ENCODE data around the gene MTIF3. TPM values are rescaled to one million over a fixed set of nuclear protein-coding genes. Genes with fewer than 3 reads are reported as not detected.

Gene MTIF3
- total and polyA plus RNA-seq, 4 donors = 26.9 to 64.7 (median 46.6) TPM

GRCh38 chr13:27424246-27425157 lies 25.9 kb downstream of the MTIF3 start, which contains the start of gene GTF3A:
Gene GTF3A (plus strand): TSS chr13:27424619.
- no peaks in the 10 kb centered on the region for H3K27me3 ChIP-seq (ENCODE audit: control insufficient read depth in 3 of 3, insufficient read depth in 3 of 3, low read length in 2 of 3)
- no peak for TF ChIP-seq CTCF (IDR thresholded peaks at IDR 0.05; ENCODE audit: control extremely low read depth, extremely low read depth)
- peaks cover 0 to 23% (median 19%) of the 10 kb centered on the region in 5 donors for H3K4me1 ChIP-seq (ENCODE audit: control insufficient read depth in 5 of 5, insufficient read depth in 5 of 5, low read length in 5 of 5)
- ATAC-seq (ENCODE audit: insufficient read depth, low FRiP score) (peak; percentile 88), DNase-seq (peak; percentile 90 to 94 (median 91))
- 0 to 1% methylated on average over 83 to 85 of the region's 85 CpGs for WGBS, 2 donors
- peak within 1 kb of the TSS; percentile 88 to 95 for H3K27ac ChIP-seq (ENCODE audit: low read depth in 1 of 2, low read length in 1 of 2)
- peak within 1 kb of the TSS; percentile 73 for H3K4me3 ChIP-seq
- H3K9me3 ChIP-seq (ENCODE audit: control insufficient read depth in 4 of 4, insufficient read depth in 3 of 4, low read length in 3 of 4) = no peaks in the 10 kb centered on the region
- H3K36me3 ChIP-seq (ENCODE audit: control insufficient read depth in 4 of 4, insufficient read depth in 4 of 4, low read length in 4 of 4) = peaks cover 3 to 15% (median 5%) of the 10 kb centered on the region in 4 donors
- peak within 1 kb of the TSS; percentile 50 to 97 for H3K9ac ChIP-seq (ENCODE audit: insufficient read depth in 1 of 2, low read length in 2 of 2)

DNA sequence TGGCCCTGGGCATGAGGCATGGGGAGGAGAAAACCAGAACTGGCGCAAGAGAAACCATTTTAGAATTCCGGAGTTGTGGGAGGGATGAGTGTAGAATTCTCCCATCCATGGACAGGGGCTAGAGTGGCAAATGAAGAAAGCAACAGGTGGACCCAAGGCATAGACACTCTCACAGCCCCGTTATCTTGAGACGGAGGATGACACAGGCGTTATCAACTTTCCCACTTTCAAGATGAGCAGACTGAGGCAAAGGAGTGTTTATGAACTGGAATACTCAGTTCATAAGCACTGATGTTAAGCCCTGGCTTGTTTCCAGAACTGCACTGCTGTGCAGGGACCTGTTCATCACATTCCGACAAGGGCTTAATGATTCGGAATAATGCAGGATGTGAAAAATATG lies 27.0 kb downstream of the MTIF3 start:
- 85 to 94% methylated on average over 7 of the region's 7 CpGs for WGBS, 2 donors
- H3K4me1 ChIP-seq (ENCODE audit: control insufficient read depth in 5 of 5, insufficient read depth in 5 of 5, low read length in 5 of 5) = peaks cover 0 to 23% (median 19%) of the 10 kb centered on the region in 5 donors
- no peak overlapping the region for H3K9ac ChIP-seq (ENCODE audit: insufficient read depth in 1 of 2, low read length in 2 of 2)
- no peaks in the 10 kb centered on the region for H3K9me3 ChIP-seq (ENCODE audit: control insufficient read depth in 4 of 4, insufficient read depth in 3 of 4, low read length in 3 of 4)
- no peak overlapping the region for H3K27ac ChIP-seq (ENCODE audit: low read depth in 1 of 2, low read length in 1 of 2)
- no peaks in the 10 kb centered on the region for H3K27me3 ChIP-seq (ENCODE audit: control insufficient read depth in 3 of 3, insufficient read depth in 3 of 3, low read length in 2 of 3)
- no peak for TF ChIP-seq CTCF (IDR thresholded peaks at IDR 0.05; ENCODE audit: control extremely low read depth, extremely low read depth)
- no peak for ATAC-seq (ENCODE audit: insufficient read depth, low FRiP score)
- peaks cover 0 to 9% (median 3%) of the 10 kb centered on the region in 4 donors for H3K36me3 ChIP-seq (ENCODE audit: control insufficient read depth in 4 of 4, insufficient read depth in 4 of 4, low read length in 4 of 4)
- no peak overlapping the region for H3K4me3 ChIP-seq
- peak in 1 of 3 donors; percentile 12 for DNase-seq

DNA sequence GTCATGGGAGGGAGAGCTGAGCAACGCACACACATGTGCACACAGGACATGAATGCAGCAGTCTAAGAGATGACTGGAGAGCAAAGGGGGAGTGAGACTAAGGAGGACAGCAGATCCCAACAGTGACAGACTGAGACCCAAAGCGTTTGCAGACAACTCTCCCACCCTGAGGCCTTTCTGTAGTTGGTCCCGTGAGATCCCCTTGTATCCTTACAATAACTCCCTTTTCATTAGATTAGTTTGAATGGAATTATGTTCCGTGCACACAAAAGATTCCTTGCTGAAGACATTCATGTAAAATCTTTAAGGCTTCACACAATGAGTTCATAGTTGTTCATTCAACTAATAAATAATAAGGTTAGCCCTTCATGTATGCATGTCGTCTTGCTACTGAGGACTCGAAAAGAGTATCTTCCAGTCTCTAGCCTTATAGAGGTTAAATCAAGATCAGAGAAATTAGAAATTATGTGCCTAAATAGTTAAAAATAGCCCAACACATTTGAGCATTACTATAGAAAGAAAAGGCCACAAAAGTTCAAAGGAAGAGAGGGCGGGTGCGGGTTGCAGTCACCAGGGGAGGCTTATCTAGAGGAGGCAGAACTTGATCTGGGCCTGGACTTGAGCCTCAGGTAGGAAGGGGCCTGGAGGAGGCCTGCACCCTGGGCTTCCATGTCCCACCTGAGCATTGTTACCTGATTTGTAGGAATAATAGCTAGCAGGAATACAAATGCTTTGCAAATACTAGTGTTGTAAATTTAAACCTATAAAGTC lies 29.1 kb downstream of the MTIF3 start:
- ATAC-seq (ENCODE audit: insufficient read depth, low FRiP score) = no peak
- DNase-seq = no peak
- H3K4me1 ChIP-seq (ENCODE audit: control insufficient read depth in 5 of 5, insufficient read depth in 5 of 5, low read length in 5 of 5) = peaks cover 0 to 18% (median 11%) of the 10 kb centered on the region in 5 donors
- WGBS, 2 donors = 92 to 93% methylated on average over 8 of the region's 8 CpGs
- H3K9ac ChIP-seq (ENCODE audit: insufficient read depth in 1 of 2, low read length in 2 of 2) = no peak overlapping the region
- no peak overlapping the region for H3K4me3 ChIP-seq
- no peak overlapping the region for H3K27ac ChIP-seq (ENCODE audit: low read depth in 1 of 2, low read length in 1 of 2)
- peaks cover 0 to 5% (median 3%) of the 10 kb centered on the region in 3 donors for H3K27me3 ChIP-seq (ENCODE audit: control insufficient read depth in 3 of 3, insufficient read depth in 3 of 3, low read length in 2 of 3)
- H3K36me3 ChIP-seq (ENCODE audit: control insufficient read depth in 4 of 4, insufficient read depth in 4 of 4, low read length in 4 of 4) = no peaks in the 10 kb centered on the region
- H3K9me3 ChIP-seq (ENCODE audit: control insufficient read depth in 4 of 4, insufficient read depth in 3 of 4, low read length in 3 of 4) = no peaks in the 10 kb centered on the region
- TF ChIP-seq CTCF (IDR thresholded peaks at IDR 0.05; ENCODE audit: control extremely low read depth, extremely low read depth) = no peak
